GM12872 (cell line): ENCODE results near the gene EPB41L5.

Experiments used
- CTCF ChIP-seq: IDR thresholded peaks from 3 replicates; pipeline ENCODE4 v1.5.1; 2011; ENCODE audit warnings: low read depth, mild to moderate bottlenecking, low read length, moderate library complexity; ENCODE audit not compliant: insufficient read depth

EPB41L5 gene

GRCh38 chr2:120142528-120143219 lies 129.8 kb downstream of the EPB41L5 start:
- TF ChIP-seq CTCF, result no peak

GRCh38 chr2:120148229-120148628 lies 135.4 kb downstream of the EPB41L5 start:
- no peak for TF ChIP-seq CTCF

GRCh38 chr2:120148669-120149068 lies 135.8 kb downstream of the EPB41L5 start:
- TF ChIP-seq CTCF, result no peak

- no peak for TF ChIP-seq CTCF
Observed at GRCh38 chr2:120149406-120149805, 136.5 kb downstream of the EPB41L5 start.

GRCh38 chr2:120150040-120150482 lies 137.2 kb downstream of the EPB41L5 start:
- TF ChIP-seq CTCF, result no peak

- TF ChIP-seq CTCF, result no peak
Observed at GRCh38 chr2:120155308-120155707, 142.4 kb downstream of the EPB41L5 start.

- TF ChIP-seq CTCF, result no peak
Observed at GRCh38 chr2:120161190-120161589, 148.3 kb downstream of the EPB41L5 start.
